Medulla oblongata (tissue), 1 donor: ENCODE results near the gene CPO.

Experiments
- DNase-seq: peaks from one replicate; pipeline ENCODE4 v3.0.0-alpha.2; 2015; ENCODE audit errors: extremely low spot score

CPO gene

DNA sequence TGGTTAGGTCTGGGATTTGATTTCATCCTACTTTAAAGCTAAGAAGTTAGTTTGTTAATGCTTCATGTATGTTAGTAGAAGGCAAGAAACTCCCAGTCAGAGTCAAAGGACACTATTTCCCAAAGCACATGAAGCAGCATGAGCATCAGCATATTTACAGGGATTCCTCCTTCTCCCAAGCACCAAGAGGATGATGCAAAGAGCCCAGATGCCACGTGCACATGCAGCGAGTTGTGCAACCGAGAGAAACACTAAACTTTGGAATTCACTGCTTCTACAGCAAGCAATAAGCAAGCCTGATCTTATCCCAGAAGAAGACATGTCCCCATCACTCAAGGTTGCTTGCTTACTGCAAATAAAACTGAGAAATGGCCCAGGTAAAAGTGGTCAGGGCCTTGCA is 32.5 kb downstream of the CPO start:
- DNase-seq: no peak

DNA sequence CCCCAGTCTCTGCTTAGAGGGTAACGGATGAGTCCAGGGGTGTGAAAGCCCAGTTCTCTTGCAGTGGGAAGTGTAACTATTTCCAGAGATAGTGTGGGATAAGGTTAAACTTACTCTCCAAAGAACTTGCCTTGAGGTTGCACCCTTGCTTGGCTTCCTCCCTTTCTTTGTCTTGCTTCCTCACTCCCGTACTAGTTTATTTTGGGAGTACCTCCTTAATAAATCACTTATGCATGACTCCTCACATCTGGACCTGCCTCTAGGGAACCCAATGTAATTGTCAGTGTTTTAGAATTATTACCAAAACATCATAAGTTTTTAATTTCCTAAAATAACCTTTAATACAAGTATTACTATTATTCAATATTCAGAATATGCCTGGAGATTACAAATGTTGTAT is 35.2 kb downstream of the CPO start:
- no peak for DNase-seq

DNA sequence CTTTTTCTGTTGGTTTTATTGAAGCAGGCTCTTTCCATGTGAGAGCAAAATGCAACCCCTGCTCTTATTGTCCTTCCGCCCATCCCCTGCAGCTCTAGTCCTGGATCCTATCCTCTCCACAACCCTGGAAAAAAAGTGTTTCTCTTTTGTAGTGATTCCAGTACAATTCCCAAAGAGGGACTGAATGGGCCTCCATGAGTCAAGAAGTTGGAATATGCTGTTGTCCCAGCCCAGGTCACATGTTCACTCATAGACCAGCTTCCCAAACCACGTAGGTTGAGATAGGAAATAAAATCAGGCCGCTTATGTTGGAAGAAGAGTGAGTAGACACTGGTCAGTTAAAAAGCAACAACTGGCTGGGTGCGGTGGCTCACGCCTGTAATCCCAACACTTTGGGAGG is 39.4 kb downstream of the CPO start:
- no peak for DNase-seq

DNA sequence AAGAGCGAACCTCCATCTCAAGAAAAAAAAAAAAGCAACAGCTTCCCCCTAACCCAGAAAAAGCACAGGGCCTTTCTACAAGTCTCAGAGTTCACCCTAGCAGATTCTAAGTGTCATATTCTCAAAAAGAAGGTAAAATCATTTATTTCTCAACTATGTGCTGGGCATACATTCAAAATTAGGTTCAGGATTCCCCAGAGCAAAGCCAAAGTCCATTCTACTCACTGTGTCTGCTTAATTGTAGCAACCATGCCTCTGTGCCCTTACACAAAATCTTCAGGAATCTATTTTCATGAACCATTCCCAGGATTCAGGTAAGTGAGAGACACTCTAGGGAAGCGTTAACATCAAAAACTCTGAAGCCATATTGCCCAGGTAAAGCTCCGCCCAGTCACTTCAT is 40.0 kb downstream of the CPO start:
- DNase-seq: no peak

DNA sequence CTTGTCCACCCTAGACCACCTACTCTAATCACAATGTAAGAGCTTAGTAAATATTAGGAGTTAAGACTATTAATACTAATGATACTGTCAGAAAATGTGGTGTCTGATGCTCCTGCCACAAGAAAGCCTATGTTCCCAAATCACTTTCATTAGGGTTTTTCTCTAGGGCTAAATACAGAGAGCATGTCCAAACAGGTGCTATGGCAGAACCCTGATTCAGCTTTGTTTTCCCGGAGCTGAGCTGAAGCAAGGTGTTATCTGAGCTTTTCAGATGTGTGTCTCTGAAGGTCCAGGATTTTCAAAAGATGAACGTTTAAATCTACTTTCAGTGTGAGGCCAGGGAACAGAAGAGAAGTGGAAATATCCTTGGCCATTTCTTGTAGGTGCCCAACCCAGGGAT is 40.6 kb downstream of the CPO start:
- no peak for DNase-seq

DNA sequence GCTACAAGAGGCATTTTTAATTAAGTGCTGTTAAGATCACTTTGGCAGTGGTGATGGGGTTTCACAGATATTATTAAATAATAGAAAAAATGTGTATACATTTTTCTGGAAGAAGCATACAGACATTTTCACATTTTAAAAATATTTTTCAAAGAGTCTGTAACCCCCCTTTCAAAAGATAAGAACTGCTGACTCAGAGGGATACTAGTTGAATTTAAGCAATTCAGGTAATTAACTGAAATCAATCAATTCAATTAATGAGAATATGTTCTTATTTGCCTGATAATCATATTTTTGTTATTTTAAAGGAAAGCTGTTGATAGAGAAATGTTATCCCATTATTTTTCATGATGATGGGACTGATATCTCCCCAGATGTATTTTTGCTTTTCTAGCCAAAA is 41.1 kb downstream of the CPO start:
- DNase-seq: no peak

DNA sequence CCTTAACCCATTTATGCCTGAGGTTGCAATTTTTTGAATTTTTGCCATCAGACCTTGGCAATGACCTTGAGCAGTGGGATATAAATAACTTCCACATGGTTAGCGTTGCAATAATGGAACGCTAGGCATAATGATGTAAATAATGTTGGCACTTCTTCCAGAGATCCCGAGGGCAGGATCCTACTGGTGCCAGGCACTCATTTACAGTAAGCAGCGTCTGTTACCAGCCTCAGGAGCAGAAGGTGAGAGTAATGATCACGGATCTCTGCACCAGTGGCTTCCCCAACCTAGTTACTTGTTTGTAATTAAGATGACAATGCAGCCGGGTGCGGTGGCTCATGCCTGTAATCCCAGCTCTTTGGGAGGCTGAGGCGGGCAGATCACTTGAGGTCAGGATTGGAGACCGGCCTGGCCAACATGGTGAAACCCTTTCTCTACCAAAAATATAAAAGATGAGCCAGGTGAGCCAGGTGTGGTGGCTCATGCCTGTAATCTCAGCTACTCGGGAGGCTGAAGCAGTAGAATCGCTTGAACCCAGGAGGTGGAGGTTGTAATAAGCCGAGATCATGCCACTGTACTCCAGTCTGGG is 41.9 kb downstream of the CPO start:
- DNase-seq: no peak

DNA sequence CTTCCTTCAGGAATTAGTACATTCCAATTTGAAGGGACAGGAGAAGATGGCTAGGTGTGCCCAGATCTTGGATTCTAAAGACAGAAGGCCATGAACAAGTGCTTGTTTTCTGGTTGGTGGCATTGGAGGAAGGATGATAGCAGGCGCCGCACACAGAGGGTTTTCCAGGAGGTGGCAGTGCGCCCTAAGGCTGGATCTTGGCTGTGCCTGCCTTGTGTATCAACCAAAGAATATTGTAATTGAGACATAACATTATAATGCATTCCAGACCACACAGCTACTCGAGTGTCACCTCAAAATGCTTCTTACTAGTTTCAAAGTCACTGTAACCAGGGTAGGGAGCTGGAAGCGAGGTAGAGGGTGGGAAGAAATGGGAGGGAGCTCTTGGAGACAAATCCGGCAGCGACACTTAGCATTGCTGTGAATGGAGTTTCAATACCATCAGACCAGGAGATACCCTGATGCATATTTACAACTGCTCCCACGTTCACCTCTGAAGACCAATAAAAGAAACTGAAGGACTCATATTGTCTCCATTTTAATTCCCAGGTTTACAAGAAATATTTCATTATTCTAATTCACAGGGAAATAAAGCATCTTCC is 42.5 kb downstream of the CPO start:
- peak; percentile 95 for DNase-seq

DNA sequence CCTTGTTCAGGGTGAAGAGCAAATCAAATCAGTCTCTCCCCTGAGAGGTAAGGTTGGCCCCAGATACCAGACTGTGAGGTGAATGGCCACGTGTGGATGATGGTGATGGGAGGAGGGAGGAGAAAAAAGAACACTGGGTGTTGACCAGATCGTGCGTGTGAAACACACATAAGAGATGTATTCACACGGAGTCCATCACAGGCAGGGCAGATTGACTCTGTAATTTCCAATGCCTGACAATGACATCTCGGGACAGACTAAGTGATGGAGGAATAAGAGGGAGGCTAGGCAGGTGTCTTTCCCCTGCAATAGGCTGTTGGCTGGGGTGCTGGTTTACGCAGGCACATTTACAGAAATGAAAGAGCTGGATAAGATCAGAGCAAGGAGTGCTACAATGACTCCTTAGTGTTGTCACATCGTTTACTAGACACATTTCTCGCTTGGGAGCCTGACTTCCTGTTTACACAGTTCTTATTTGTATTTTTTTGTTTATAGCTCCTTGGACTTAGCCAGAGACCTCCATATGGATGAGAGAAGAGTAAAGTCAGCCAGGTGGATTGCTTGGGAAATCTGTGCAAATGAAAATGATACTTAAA is 43.1 kb downstream of the CPO start:
- DNase-seq: peak; percentile 60

DNA sequence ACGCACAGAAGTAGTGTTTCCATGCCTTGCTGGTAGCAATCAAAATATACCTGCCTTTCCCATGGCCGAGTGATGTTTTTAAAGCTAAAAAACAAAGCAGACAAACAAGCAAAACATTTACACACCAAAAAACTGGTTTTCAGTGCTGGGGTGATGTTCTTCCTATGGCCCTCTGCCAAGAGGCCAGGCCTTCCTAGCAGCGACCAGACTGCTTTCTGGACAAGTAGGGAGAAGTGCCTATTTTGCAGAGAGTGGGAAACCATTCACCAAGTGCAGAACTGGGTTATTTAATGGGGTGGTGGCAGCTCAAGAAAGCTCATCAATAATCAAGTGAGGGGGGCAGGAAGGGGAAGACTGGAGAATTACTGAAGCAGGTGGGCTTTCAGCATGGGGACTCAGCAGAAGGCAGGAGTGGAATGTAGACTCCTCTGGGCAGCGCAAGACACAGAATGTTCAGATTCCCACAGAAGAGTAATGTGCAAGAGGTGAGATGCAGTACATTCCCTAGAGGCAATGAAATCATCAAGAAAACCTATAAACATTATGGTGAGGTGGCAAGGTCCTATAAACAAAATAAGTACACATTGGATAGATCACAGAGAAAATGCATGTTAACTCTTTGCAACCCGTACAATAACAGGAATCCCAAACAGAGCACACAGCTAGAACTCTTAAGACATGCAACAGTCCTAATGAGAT is 44.0 kb downstream of the CPO start:
- peak; percentile 38 for DNase-seq

DNA sequence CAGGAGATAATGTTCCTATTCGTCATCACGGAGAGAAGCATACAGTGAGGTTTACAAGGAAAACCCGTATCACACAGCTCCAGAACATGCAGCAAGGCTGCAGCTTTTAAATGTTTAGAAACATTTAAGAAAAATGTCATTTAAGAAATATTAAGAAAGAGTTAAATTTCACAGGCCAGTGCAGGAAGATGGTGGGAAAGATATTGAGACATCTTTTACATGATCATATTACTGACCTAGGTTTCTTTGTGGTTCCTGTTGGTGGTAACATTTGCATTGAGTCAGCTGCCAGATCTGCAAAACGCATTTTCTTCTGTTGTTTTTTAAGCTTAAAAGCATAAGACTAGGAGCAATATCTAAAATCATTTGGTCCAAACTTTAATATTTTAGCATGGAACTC is 44.9 kb downstream of the CPO start:
- DNase-seq: no peak

DNA sequence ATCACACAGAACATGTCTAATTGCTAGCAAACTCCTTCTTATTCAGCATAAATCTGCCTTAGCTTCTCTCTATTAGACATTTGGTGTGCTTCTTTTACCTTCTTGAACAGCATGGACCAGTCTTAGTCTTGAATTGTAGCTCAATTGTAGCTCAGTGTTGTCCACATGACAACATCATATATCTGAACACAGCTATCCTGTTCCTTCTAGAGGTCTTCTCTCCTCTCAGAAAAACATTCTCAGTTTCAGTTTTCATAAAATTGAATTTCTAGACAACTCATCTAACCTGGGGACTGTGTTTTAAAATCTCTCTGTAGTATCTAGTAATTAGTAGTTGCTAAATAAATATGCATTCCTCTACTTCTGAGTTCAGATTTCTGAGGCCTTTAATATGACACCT is 47.6 kb downstream of the CPO start:
- no peak for DNase-seq

DNA sequence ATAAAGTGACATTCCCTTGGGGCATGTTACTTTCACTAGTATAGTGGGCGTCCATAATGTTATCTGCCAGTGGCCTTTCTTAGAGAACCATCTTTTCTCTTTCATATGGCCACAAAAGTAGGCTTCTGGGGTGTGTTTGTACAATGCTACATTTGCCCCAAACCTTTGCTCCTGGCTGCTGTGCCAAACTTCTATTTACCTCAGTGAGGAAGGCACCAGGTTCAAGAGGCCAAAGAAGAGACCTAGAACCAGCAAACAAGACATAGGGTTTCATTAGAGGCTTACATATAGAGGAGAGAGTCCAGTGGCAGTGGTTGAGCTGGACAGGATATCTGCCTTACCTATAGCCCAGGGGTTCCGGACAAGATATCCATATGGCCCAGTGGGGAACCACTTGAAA is 48.5 kb downstream of the CPO start:
- no peak for DNase-seq

DNA sequence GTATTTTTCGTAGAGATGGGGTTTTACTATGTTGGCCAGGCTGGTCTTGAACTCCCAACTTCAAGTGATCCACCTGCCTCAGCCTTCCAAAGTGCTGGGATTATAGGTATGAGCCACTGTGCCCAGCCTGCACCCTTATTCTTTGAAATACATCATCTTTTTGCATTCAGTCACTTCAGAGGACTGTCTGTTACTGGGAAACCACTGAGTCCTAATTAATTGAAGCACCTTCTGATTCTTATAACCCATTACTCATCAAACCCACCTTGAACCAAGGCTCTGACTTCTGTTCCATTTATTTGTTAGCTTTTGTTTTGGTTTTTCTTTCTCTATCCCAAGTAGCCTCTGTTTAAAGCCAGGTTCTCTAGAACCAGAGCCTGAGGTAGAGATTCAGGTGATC is 49.6 kb downstream of the CPO start:
- DNase-seq: no peak

DNA sequence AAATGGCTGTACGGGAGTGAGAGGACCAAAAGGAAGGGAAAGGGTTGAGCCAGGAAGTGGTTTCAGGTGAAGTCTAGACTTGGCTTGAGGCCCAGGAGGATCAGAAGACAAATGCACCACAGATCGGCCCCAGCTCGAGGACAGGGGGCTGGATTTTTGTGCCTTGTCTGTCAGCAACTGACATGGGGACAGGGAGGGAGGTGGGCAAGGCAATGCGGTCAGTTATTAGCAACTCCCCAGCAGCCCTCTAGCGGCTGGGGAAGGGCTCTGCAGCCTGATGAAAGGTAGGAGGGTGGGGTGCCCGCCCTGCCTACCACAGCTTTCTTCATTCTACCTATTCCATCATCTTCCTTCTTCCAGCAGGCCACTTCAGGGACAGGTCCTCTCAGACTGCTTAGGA is 50.0 kb downstream of the CPO start:
- peak; percentile 39 for DNase-seq

DNA sequence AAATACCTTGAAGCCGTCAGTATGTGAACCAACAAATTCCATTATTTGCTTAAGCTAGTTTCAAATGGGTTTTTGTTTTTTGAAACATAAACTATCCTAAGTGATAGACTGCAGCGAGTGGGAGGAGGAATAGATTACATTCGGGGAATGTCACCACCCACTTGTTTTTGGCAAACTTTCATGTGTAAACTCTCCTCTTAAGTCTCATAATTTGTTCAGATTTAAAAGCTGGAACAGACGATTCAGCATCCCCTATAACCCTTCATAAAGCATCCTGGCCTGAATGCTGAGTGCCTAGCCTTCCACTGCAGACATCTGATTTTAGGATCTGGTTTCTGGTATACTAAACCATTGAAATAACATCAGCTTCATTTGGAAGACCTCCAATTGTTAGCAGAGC is 51.0 kb downstream of the CPO start:
- DNase-seq: no peak

DNA sequence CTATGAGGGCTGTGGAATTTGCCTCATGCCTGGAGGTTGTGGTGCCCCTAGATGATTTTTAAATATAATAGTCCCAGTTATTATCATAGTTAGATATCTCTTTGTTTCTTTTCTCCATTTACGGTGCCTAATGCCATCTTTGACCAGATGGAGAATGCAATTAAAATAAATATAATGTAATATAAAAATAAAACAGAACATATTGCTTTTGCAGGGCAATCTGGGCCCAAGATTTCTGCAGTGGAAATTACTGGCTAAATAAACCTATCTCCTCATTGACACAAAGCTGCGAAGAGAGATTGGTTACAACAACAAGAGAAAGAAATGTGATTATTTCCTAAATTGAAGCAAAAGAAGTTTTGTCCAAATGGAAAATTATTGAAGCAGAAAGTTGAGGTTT is 51.8 kb downstream of the CPO start:
- DNase-seq: no peak

DNA sequence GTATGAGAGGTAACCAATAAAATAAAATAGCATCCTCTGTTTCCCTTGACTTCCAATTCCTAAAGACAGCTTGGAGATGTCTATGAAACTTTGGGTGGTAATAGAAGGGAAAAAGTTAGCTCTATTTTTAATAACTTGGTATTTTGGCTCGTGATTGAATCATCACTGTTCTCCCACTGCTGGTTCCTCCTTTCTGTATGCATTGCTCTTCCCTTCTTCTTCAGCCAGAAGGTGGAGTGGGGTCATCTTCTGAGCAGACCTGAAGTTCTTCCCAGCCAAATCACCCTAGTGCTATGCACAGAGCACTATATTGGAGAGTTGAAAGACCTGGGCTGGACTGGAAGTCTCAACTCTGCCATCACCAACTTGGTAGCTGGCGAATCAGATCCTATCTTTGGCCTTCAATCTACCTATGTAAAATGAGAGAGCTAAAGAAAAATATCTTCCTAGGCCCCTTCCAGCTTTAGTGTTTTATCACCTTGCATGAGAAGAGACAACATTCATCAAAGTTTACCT is 54.1 kb downstream of the CPO start:
- DNase-seq: no peak

DNA sequence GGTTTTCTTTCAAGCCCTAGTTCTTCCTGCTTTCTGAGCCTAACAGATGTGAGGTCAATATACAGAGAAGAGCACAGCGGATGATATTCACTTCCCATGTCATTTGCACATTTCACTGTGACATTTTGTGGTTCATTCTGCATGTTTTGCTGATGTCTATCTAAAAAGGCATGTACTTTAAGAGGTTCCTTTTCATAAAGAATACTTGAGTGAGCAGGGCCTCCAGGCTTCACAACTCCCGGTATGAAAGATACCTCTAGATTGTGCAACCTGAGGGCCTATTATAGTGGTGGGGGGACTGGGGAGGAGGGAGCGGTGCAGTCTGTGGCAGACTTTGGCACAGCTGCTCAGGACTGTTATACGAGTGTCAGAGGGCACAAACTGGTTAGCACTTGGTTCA is 54.6 kb downstream of the CPO start:
- no peak for DNase-seq

DNA sequence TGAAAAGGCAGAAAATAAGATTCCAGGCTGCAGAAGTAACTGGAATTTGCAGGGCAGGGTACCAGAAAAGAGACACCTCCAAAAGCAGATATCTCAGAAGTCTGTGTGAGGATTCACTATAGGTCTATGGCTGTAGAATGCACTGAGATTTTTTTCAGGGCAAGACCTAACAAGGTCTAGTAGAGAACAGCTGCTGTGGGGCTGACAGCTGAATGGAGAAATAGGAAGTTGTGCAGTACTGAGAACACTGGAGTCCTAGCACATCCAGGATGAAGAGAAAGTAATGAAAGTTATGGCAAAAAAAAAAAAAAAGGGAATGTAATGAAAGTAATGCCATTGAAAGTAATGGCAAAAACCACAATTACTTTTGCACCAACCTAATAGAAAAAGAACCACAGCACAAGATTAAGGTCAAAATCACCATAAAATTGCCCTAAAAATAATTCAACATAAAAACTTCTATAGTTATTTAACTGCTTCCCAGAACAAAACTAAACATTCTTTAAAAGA is 57.3 kb downstream of the CPO start:
- DNase-seq: no peak

DNA sequence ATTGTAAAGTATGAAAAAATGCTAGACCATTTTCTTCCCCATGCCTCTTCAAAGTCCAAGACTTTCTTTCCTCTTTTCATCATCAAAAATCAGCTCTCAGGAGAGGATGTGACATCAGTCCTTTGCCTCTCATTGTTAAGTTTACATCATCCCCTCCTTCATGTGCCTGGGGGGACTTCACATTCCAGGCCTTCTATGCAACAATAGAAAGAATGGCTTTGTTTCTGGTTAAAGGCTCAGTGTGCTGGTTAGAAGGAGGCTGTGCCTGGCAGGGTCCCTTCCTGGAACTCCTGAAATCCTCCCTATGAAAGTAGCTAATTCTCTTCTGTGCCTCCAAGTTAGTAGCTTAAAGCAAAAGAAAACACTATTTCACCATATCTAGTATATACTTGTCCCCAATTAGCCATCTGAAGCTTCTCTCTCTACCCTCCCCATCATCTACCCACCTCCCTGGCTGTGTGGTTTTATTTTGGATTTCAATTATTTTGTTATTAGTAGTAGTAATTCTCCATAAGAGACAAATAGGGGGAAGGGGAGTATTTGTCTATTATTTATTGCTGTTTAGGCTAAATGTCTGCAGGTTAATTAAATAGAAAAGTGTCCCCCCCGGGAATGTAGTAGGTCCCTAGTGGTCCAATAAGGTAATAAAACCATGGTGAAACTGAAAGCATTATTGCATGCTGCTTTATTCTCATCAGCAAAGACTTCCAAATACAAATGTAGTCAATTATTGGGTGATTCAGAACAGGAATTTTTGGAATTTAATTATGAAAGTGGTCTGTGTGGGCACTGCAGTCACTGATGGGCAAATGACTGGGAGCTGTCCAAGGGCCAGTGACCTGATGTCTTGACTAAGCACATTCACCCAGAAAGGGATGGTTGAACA is 69.0 kb downstream of the CPO start:
- peak; percentile 75 for DNase-seq

DNA sequence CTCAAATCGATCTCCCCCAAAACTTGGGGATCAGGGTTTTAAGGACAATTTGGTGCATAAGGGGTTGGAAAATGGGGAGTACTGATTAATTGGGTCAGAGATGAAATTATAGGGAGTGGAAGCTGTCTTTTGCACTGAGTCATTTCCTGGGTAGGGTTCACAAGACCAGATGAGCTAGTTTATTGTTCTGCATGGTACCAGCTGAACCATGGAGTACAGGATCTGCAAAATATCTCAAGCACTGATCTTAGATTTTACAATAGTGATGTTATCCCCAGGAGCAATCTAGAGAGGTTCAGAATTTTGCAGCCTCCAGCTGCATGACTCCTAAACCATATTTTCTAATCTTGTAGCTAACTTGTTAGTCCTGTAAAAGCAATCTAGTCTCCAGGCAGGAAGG is 73.1 kb downstream of the CPO start:
- no peak for DNase-seq
